Neural cell (in vitro differentiated cells): ENCODE measurements around the gene PCNX1. TPM values are rescaled to one million over a fixed set of nuclear protein-coding genes. Genes with fewer than 3 reads are reported as not detected.

ENCODE experiments used
- H2AFZ ChIP-seq: fragments of 200-600, 300-800 bp; sonication (generic), shearing (Covaris generic); 2 replicates; pipeline ENCODE4 v1.6.0; 2014; ENCODE audit warnings: low read depth, mild to moderate bottlenecking, antibody characterized with exemption, low read length, moderate library complexity
- H3F3A ChIP-seq: fragments of 200-600 bp; shearing (Covaris generic); 2 replicates; pipeline ENCODE4 v1.6.1; 2016; ENCODE audit warnings: mild to moderate bottlenecking, moderate library complexity, mixed read lengths, antibody characterized with exemption, low read length; ENCODE audit not compliant: insufficient read depth, poor library complexity, severe bottlenecking
- H3K27ac ChIP-seq: fragments of 200-600, 300-800 bp; sonication (generic), shearing (Covaris generic); 2 replicates; pipeline ENCODE4 v1.5.1; 2014; ENCODE audit warnings: mild to moderate bottlenecking, low read length, moderate library complexity
- H3K27me3 ChIP-seq: fragments of 300-800, 200-600 bp; sonication (generic), shearing (Covaris generic); 2 replicates; pipeline ENCODE4 v1.6.0; 2014; ENCODE audit warnings: mild to moderate bottlenecking, low read depth, low read length, moderate library complexity; ENCODE audit not compliant: insufficient read depth
- H3K36me3 ChIP-seq: fragments of 300-800, 200-600 bp; sonication (generic), shearing (Covaris generic); 2 replicates; pipeline ENCODE4 v1.5.1; 2014; ENCODE audit warnings: mild to moderate bottlenecking, antibody characterized with exemption, low read length, moderate library complexity; ENCODE audit not compliant: insufficient read depth
- H3K4me2 ChIP-seq: fragments of 300-800, 200-600 bp; sonication (generic), shearing (Covaris generic); 2 replicates; pipeline ENCODE4 v1.6.0; 2014; ENCODE audit warnings: mild to moderate bottlenecking, low read length
- H3K4me3 ChIP-seq: fragments of 300-800, 200-600 bp; sonication (generic), shearing (Covaris generic); 2 replicates; pipeline ENCODE4 v1.5.1; 2014; ENCODE audit warnings: mild to moderate bottlenecking, low read length, moderate library complexity
- H3K79me2 ChIP-seq: fragments of 200-600 bp; shearing (Covaris generic); replicated peaks from 2 replicates; pipeline ENCODE4 v1.6.0; 2014; ENCODE audit warnings: mild to moderate bottlenecking, low read length, moderate library complexity; ENCODE audit not compliant: insufficient read depth
- H3K9ac ChIP-seq: fragments of 300-800, 200-600 bp; sonication (generic), shearing (Covaris generic); 2 replicates; pipeline ENCODE4 v1.6.1; 2016; ENCODE audit warnings: mild to moderate bottlenecking, low read length, mixed read lengths
- H3K9me2 ChIP-seq: fragments of 200-600 bp; shearing (Covaris generic); 2 replicates; pipeline ENCODE4 v1.6.1; 2016; ENCODE audit warnings: mild to moderate bottlenecking, low read length, mixed read lengths; ENCODE audit not compliant: insufficient read depth
- H3K9me3 ChIP-seq: fragments of 200-600, 300-800 bp; sonication (generic), shearing (Covaris generic); 2 replicates; pipeline ENCODE4 v1.6.1; 2016; ENCODE audit warnings: mild to moderate bottlenecking, mixed run types, low read length, moderate library complexity, mixed read lengths
- H4K20me1 ChIP-seq: fragments of 200-600 bp; shearing (Covaris generic); 2 replicates; pipeline ENCODE4 v1.6.1; 2016; ENCODE audit warnings: mild to moderate bottlenecking, mixed run types; ENCODE audit not compliant: insufficient read depth
- CTCF ChIP-seq: fragments of 450-650 bp; IDR thresholded peaks from 2 replicates; pipeline ENCODE4 v1.5.1; 2014; ENCODE audit warnings: antibody characterized with exemption, mild to moderate bottlenecking, moderate library complexity; ENCODE audit not compliant: poor library complexity, severe bottlenecking
- EP300 ChIP-seq: fragments of 450-650 bp; conservative IDR thresholded peaks from 2 replicates; pipeline ENCODE4 v1.6.1; 2014; ENCODE audit warnings: antibody characterized with exemption, mild to moderate bottlenecking, moderate library complexity; ENCODE audit not compliant: poor library complexity, severe bottlenecking
- EZH2 ChIP-seq: fragments of 200-600, 300-800 bp; shearing (Covaris generic), sonication (generic); IDR thresholded peaks from 2 replicates; pipeline ENCODE4 v1.6.1; 2014; ENCODE audit warnings: antibody characterized with exemption, low read length, borderline replicate concordance, mild to moderate bottlenecking; ENCODE audit not compliant: insufficient read depth, poor library complexity, severe bottlenecking
- MXI1 ChIP-seq: fragments of 450-650 bp; conservative IDR thresholded peaks from 2 replicates; pipeline ENCODE4 v1.6.1; 2014; ENCODE audit warnings: antibody characterized with exemption, mild to moderate bottlenecking; ENCODE audit not compliant: poor library complexity, severe bottlenecking
- POLR2AphosphoS5 ChIP-seq: IDR thresholded peaks from 2 replicates; pipeline ENCODE4 v1.6.1; 2012
- RAD21 ChIP-seq: fragments of 450-650 bp; conservative IDR thresholded peaks from 2 replicates; pipeline ENCODE4 v1.6.1; 2014; ENCODE audit warnings: antibody characterized with exemption, mild to moderate bottlenecking, moderate library complexity
- REST ChIP-seq: IDR thresholded peaks from 2 replicates; pipeline ENCODE4 v1.6.1; 2012; ENCODE audit warnings: borderline replicate concordance
- SMC3 ChIP-seq: fragments of 450-650 bp; conservative IDR thresholded peaks from 2 replicates; pipeline ENCODE4 v1.6.1; 2014; ENCODE audit warnings: antibody characterized with exemption, mild to moderate bottlenecking, moderate library complexity; ENCODE audit not compliant: poor library complexity
- TAF1 ChIP-seq: IDR thresholded peaks from 2 replicates; pipeline ENCODE4 v1.6.1; 2012; ENCODE audit warnings: low read depth
- polyA plus RNA-seq: library from polyadenylated mRNA; depleted of rRNA; stranded (reverse); fragments of >200 nt; gene quantifications from 2 replicates; pipeline ENCODE4 v1.2.3, GENCODE V29; 2014

PCNX1 gene
- polyA plus RNA-seq, 1 donor from 2014 or later: 23.7 TPM

DNA sequence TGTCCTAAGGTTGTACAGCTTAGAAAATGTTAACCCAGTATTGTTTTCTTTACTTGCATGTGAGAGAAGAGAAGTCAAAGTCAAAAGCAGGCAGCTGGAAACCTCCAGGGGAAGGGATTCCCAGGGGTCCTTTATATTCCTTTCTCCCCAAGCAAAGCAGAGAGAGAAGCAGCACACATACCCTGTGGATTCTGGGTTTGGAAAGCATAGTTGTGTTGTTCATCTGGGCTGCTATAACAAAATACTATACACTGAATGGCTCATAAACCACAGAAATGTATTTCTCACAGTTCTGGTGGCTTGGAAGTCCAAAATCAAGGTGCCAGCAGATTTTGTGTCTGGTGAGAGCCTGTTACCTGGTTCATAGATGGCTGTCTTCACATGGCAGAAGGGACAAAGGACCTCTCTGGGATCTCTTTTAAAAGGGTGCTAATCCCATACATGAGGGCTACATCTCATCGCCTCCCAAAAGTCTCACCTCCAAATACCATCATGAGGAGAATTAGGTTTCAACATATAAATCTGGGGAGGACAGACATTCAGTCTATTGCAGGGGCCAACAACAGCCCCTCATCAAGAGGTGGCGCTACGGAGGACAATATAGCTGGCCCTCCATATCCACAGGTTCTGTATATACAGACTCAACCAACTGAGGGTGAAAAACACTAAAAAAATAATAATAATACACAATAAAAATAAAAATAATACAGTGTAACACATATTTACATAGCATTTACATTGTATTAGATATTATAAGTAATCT is 19.3 kb upstream of the PCNX1 start:
- Histone ChIP-seq H3K27ac (peak overlapping the region; percentile 93), H3K9me3 (no peaks in the 10 kb centered on the region), H3K4me3 (peak overlapping the region; percentile 48), H3K79me2 (no peaks in the 10 kb centered on the region), H3K36me3 (no peaks in the 10 kb centered on the region), H3K4me2 (peak overlapping the region; percentile 28), H4K20me1 (no peaks in the 10 kb centered on the region), H2AFZ (peak overlapping the region; percentile 28), H3F3A (peaks cover 7% of the 10 kb centered on the region), H3K9ac (peak overlapping the region; percentile 64), H3K27me3 (no peaks in the 10 kb centered on the region), H3K9me2 (no peaks in the 10 kb centered on the region)
- no peak for TF ChIP-seq SMC3
- peak; percentile 43 for TF ChIP-seq CTCF

- Histone ChIP-seq H3K9me2 (no peaks in the 10 kb centered on the region), H3K27ac (peak overlapping the region; percentile 93), H3K4me2 (peak overlapping the region; percentile 28), H3K36me3 (no peaks in the 10 kb centered on the region), H3K9ac (peak overlapping the region; percentile 64), H3K27me3 (no peaks in the 10 kb centered on the region), H3K9me3 (no peaks in the 10 kb centered on the region), H2AFZ (peak overlapping the region; percentile 28), H3K79me2 (no peaks in the 10 kb centered on the region), H4K20me1 (no peaks in the 10 kb centered on the region), H3K4me3 (peak overlapping the region; percentile 48), H3F3A (peaks cover 7% of the 10 kb centered on the region)
- TF ChIP-seq SMC3: peak; percentile 26
- TF ChIP-seq REST: peak; percentile 83
- TF ChIP-seq POLR2AphosphoS5: peak; percentile 79
- TF ChIP-seq MXI1: peak; percentile 55
- no peak for TF ChIP-seq EZH2
- peak; percentile 58 for TF ChIP-seq TAF1
- TF ChIP-seq CTCF: no peak
- TF ChIP-seq RAD21: peak; percentile 29
- peak; percentile 87 for TF ChIP-seq EP300
These were observed 18.5 kb upstream of the PCNX1 start for GRCh38 chr14:70888681-70889175.
